Suppressor macrophage treated with lipopolysaccharide for 1 hour (primary cell): ENCODE data around the gene KRT39.

Experiments used
- DNase-seq, 3 donors: peaks; one replicate each; pipeline ENCODE4 v3.0.0-alpha.2; 2020 to 2022

The KRT39 gene

DNA sequence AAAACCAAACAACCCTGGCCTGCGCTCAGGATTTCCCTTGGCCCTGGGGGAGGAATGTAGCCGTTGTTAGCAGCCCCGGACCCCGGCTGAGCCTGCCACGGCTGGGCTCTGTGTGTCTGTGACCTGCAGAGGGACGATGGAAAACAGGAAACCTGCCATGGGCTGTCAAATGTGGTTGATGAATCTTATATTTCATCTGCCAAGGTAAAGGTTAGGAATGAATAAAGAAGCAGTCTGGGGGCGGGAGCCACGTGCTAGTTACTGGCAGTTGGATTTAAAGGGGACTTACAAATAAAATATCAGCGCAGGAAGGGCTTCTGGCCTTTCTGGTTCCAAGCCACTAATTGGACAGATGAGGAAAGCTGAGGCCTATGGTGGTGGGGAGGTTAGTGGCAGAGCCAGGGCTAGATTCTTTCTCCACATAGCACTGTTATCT, 29.3 kb downstream of the KRT39 start, which contains the start of gene KRT23:
KRT23 (minus strand) TSS at position 263 of the 436 bp plus-strand sequence. CDS start 1,043 bp downstream, outside the sequence.
- DNase-seq, result no peak

- DNase-seq, result no peak
These were observed 29.8 kb downstream of the KRT39 start for GRCh38 chr17:40936976-40937375.

DNA sequence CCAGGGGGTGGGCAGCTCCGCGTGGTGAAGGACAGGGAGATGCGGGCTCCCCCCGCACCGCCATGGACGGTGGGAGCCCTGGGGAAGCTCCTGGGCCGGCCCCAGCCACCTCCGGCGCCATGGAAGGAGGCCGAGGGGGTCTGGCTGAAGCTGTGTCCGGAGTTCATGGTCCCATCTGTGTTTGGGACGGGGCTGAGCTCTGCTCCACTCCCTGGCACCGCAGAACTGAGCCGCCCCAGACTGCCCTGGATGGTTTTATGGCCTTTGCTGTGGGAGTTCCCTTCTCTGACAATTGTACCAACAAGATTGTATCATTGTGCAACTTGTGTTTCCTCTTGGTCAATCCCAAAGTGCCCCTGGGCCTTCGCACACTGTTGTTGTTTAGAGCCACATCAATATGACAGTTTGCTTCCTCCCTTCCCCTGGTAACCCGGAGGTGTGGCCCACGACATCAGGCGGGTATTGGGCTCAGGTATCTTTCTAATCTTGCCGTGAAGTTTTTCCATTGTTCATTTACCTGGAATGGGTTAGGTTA, 30.2 kb downstream of the KRT39 start:
- DNase-seq, result peak; percentile 44 to 71 (median 53)

GRCh38 chr17:40935624-40936023, 31.1 kb downstream of the KRT39 start:
- no peak for DNase-seq

GRCh38 chr17:40932608-40933007, 34.1 kb downstream of the KRT39 start:
- DNase-seq, result no peak

DNA sequence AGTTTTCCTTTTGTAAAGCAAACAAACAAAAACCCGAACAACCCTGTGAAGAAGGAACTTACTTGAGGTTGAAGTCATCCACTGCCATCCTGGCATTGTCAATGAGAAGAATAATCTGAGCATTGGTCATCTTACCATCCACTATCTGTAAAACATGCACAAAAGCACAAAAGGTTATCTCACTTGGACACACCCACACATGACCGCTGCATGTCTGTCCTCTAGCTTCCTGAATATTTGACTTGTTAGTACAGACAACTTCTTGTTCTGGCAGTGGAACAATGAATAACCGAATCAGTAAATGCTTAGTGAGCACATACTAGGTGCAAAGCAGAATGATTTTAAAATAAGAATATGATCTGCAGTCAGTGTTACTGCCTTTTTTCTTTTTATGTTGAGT, 35.4 kb downstream of the KRT39 start:
- DNase-seq, result peak; percentile 15 to 30 (median 24)

GRCh38 chr17:40926341-40926740, 40.4 kb downstream of the KRT39 start:
- DNase-seq, result no peak

- DNase-seq, result peak; percentile 85 to 87 (median 85)
These were observed 44.5 kb downstream of the KRT39 start for GRCh38 chr17:40922239-40922638.

GRCh38 chr17:40921026-40921425, 45.7 kb downstream of the KRT39 start:
- DNase-seq, result no peak

GRCh38 chr17:40917116-40917515, 49.6 kb downstream of the KRT39 start:
- DNase-seq, result peak; percentile 33 to 42 (median 35)

DNA sequence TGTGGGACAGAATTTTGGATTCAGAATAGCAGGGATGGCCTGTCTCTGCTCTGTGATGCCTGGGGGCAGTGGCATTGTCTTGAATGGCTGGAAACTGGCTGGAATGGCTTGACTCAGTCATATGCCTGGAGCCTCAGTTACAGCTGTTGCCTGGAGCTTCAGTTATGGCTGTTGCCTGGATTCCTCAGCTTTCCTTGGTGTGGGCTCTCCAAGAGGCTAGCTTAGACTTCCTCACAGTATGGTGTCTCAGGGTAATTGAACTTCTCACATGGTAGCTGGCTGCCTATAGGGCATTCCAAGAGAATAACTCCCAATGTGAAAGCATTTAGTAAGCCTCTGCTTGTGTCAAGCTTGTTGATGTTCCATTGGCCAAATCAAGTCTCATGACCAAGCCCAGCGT, 50.4 kb downstream of the KRT39 start:
- no peak for DNase-seq

- DNase-seq, result peak; percentile 75 to 89 (median 86)
These were observed 51.0 kb downstream of the KRT39 start for GRCh38 chr17:40915721-40916256.

DNA sequence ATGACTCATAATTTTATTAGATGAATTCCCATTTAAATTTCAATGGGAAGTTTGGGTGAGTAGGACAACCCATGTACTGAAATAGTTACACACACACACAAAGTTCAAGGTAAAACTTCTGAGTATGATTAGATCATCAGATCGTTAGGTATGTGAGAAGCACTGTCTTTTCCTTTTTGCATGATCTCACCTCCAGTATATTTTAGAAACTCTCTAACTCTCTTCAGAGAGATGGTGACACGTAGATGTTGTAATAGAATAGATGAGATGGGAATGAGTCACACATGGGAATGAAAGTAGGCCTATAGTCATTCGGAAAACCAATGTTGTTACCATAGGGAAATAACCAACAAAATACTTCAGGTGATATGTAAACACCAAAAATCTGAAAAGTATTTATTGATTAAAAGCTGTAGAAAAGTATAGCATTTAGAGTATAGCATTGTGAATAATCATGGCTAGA, 51.5 kb downstream of the KRT39 start:
- peak; percentile 69 to 95 (median 92) for DNase-seq

- DNase-seq, result no peak
These were observed 52.5 kb downstream of the KRT39 start for GRCh38 chr17:40914075-40914855.

DNA sequence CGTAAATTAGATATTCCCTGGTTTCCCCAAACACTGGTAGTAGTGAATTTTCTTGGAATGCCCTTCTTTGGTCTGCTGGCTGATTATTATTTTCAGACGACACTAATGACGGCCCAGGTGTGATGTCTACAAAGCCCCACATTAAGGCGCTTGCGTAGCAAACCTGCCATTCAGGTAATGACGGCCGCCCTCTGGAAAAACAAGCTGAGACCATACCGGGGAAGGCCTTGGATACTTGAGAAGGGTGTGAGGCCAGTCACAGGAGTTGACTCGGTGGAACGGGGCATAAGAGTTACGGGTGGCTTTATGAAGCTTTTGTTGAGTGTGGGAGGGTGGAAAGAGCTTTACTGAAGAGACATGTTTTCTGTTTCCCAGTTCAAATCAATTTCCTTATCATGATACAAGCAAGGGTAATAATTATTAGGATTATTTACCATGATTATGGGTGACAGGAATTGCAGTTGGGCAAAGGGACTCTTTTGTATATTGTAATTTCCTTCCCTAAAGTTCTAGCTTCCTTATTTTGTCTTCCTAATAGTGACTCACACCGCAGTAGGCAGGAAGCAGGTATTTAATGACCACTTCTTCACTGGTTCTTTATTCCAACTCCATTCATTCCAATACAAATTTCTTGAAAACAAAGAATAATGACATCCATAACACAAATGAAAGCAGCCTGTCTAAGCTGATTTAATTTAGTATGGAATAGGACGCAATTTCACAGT, 54.1 kb downstream of the KRT39 start:
- DNase-seq, result peak; percentile 48 to 73 (median 72)

- DNase-seq, result no peak
These were observed 56.3 kb downstream of the KRT39 start for GRCh38 chr17:40910441-40910841.

DNA sequence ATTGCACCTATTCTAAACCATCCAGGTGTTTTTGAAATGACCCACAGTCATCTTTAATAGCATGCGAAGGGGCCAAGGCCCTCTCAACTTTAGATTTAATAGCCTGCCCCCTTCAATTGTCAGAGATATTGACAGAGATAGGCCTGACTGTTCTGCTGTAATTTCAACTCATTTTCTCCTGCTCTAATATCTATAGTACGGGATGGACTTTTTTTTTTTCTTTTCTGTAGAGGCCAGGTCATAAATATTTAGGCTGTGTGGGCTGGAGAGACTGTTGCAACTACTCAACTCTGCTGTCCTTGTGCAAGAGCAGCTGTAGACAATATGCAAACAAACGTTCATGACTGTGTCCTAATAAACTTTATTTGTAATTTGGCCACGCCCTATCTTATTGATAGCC, 57.0 kb downstream of the KRT39 start:
- peak; percentile 43 to 59 (median 49) for DNase-seq

GRCh38 chr17:40909351-40909750, 57.4 kb downstream of the KRT39 start:
- peak; percentile 93 to 96 (median 93) for DNase-seq
